Karpas-422 (cell line): Measurements from ENCODE around the gene SLX4. TPM values are rescaled to one million over a fixed set of nuclear protein-coding genes. Genes with fewer than 3 reads are reported as not detected.
"Not testable (repeated sequence)": the region's sequence is repeated elsewhere in the genome, so short reads cannot be mapped to it uniquely, and the experiment has no call there.

Experiments
- DNase-seq: peaks from one replicate; pipeline ENCODE4 v3.0.0-alpha.2; 2015
- H2AFZ ChIP-seq: fragments of 200-600 bp; sonication (generic); 2 replicates; pipeline ENCODE4 v1.6.1; 2014; ENCODE audit warnings: antibody characterized with exemption, low read length, mixed read lengths
- H3K27ac ChIP-seq: fragments of 200-600 bp; sonication (generic); 2 replicates; pipeline ENCODE4 v1.5.1; 2014; ENCODE audit warnings: mild to moderate bottlenecking, low read length, moderate library complexity
- H3K27me3 ChIP-seq: fragments of 200-600 bp; sonication (generic); 2 replicates; pipeline ENCODE4 v1.6.1; 2014; ENCODE audit warnings: low read length, mixed read lengths
- H3K36me3 ChIP-seq: fragments of 200-600 bp; sonication (generic); 2 replicates; pipeline ENCODE4 v1.6.1; 2014; ENCODE audit warnings: low read length, mixed read lengths; ENCODE audit not compliant: insufficient read depth
- H3K4me1 ChIP-seq: fragments of 200-600 bp; sonication (generic); 2 replicates; pipeline ENCODE4 v1.6.1; 2014; ENCODE audit warnings: mild to moderate bottlenecking, low read length, mixed read lengths
- H3K4me2 ChIP-seq: fragments of 200-600 bp; sonication (generic); 2 replicates; pipeline ENCODE4 v1.6.1; 2014; ENCODE audit warnings: low read length, low read depth, mild to moderate bottlenecking; ENCODE audit not compliant: poor library complexity, severe bottlenecking
- H3K4me3 ChIP-seq: fragments of 200-600 bp; sonication (generic); 2 replicates; pipeline ENCODE4 v1.5.1; 2014; ENCODE audit warnings: mild to moderate bottlenecking, antibody characterized with exemption, low read length, mixed read lengths
- H3K79me2 ChIP-seq: fragments of 200-600 bp; sonication (generic); 2 replicates; pipeline ENCODE4 v1.6.1; 2014; ENCODE audit warnings: mild to moderate bottlenecking, low read length, mixed read lengths
- H3K9ac ChIP-seq: fragments of 200-600 bp; sonication (generic); 2 replicates; pipeline ENCODE4 v1.6.0; 2014; ENCODE audit warnings: low read length
- H3K9me2 ChIP-seq: fragments of 200-600 bp; sonication (generic), shearing (Covaris generic); replicated peaks from 2 replicates; pipeline ENCODE4 v1.6.0; 2014; ENCODE audit warnings: mild to moderate bottlenecking, low read length, moderate library complexity; ENCODE audit not compliant: insufficient read depth
- H3K9me3 ChIP-seq: fragments of 300-700, 200-600 bp; sonication (generic); 2 replicates; pipeline ENCODE4 v1.6.1; 2014; ENCODE audit warnings: low read length, mixed read lengths
- H4K20me1 ChIP-seq: fragments of 200-600 bp; sonication (generic); 2 replicates; pipeline ENCODE4 v1.6.1; 2014; ENCODE audit warnings: mild to moderate bottlenecking, antibody characterized with exemption, low read length, low read depth; ENCODE audit not compliant: insufficient read depth
- total RNA-seq: library from RNA; depleted of rRNA; stranded (reverse); fragments of >200 nt; shearing (Covaris generic); gene quantifications from 2 replicates; pipeline ENCODE4 v1.2.3, GENCODE V29; 2014; ENCODE audit warnings: low replicate concordance; rRNA removed

The SLX4 gene
- total RNA-seq = 9.1 and 12.7 TPM in 2 replicates

- H3K27ac ChIP-seq = peak within 1 kb of the TSS; percentile 91
- DNase-seq = peak; percentile 97
- no peaks in the 10 kb centered on the region for H3K27me3 ChIP-seq
- no peaks in the 10 kb centered on the region for H4K20me1 ChIP-seq
- H3K4me2 ChIP-seq = peak within 1 kb of the TSS; percentile 94
- peaks cover 62% of the 10 kb centered on the region for H3K4me1 ChIP-seq
- no peak within 1 kb of the TSS for H2AFZ ChIP-seq
- peaks cover 77% of the 10 kb centered on the region for H3K79me2 ChIP-seq
- no peaks in the 10 kb centered on the region for H3K9me3 ChIP-seq
- H3K4me3 ChIP-seq = peak within 1 kb of the TSS; percentile 97
- H3K36me3 ChIP-seq = peaks cover 26% of the 10 kb centered on the region
- H3K9me2 ChIP-seq = no peaks in the 10 kb centered on the region
- H3K9ac ChIP-seq = peak within 1 kb of the TSS; percentile 96
These were observed at the start of gene SLX4 for GRCh38 chr16:3611146-3611975. Gene SLX4 (minus strand): TSS chr16:3611606. CDS start chr16:3608964, 2,642 bp downstream.

- Histone ChIP-seq H3K4me2 (no peak overlapping the region), H3K9me3 (no peaks in the 10 kb centered on the region), H2AFZ (no peak overlapping the region), H3K9ac (no peak overlapping the region), H3K27ac (no peak overlapping the region), H4K20me1 (0 out of 2 replicates have a peak, but pooled peaks cover 4% of the 10 kb centered on the region), H3K79me2 (no peaks in the 10 kb centered on the region), H3K9me2 (no peaks in the 10 kb centered on the region), H3K4me3 (no peak overlapping the region), H3K4me1 (no peaks in the 10 kb centered on the region), H3K27me3 (no peaks in the 10 kb centered on the region), H3K36me3 (peaks cover 30% of the 10 kb centered on the region; the same call in 1 of the 2 replicates)
- DNase-seq = no peak
These were observed 47.8 kb upstream of the SLX4 start for GRCh38 chr16:3659251-3659650.

GRCh38 chr16:3656491-3657468, 45.4 kb upstream of the SLX4 start:
- Histone ChIP-seq H3K79me2 (no peaks in the 10 kb centered on the region), H3K27ac (no peak overlapping the region), H3K9me2 (no peaks in the 10 kb centered on the region), H3K4me3 (no peak overlapping the region), H3K9me3 (no peaks in the 10 kb centered on the region), H3K4me1 (no peaks in the 10 kb centered on the region), H4K20me1 (0 out of 2 replicates have a peak, but pooled peaks cover 4% of the 10 kb centered on the region), H3K4me2 (no peak overlapping the region), H3K27me3 (no peaks in the 10 kb centered on the region), H2AFZ (no peak overlapping the region), H3K36me3 (peaks cover 32% of the 10 kb centered on the region; the same call in 1 of the 2 replicates), H3K9ac (no peak overlapping the region)
- no peak for DNase-seq

GRCh38 chr16:3656160-3656490, 44.7 kb upstream of the SLX4 start:
- H3K27me3 ChIP-seq, H4K20me1 ChIP-seq, H2AFZ ChIP-seq, H3K9ac ChIP-seq, DNase-seq, H3K79me2 ChIP-seq, H3K9me3 ChIP-seq, H3K4me1 ChIP-seq, H3K4me3 ChIP-seq, H3K4me2 ChIP-seq, H3K27ac ChIP-seq, H3K9me2 ChIP-seq: not testable (repeated sequence)
- peaks cover 25% of the 10 kb centered on the region; the same call in 1 of the 2 replicates for H3K36me3 ChIP-seq

GRCh38 chr16:3655396-3656159, 44.2 kb upstream of the SLX4 start:
- DNase-seq = no peak

GRCh38 chr16:3655030-3655395, 43.6 kb upstream of the SLX4 start:
- Histone ChIP-seq H3K4me1 (peaks cover 8% of the 10 kb centered on the region), H3K4me2 (no peak overlapping the region), H3K79me2 (no peaks in the 10 kb centered on the region), H3K9me3 (no peaks in the 10 kb centered on the region), H2AFZ (no peak overlapping the region), H3K4me3 (no peak overlapping the region), H3K36me3 (peaks cover 17% of the 10 kb centered on the region; the same call in 1 of the 2 replicates), H3K27ac (no peak overlapping the region), H3K9ac (no peak overlapping the region), H3K27me3 (no peaks in the 10 kb centered on the region), H4K20me1 (0 out of 2 replicates have a peak, but pooled peaks cover 4% of the 10 kb centered on the region), H3K9me2 (no peaks in the 10 kb centered on the region)
- no peak for DNase-seq

More at GRCh38 chr16:3655396-3656159, 44.2 kb upstream of the SLX4 start:
- Histone ChIP-seq H3K4me3 (no peak overlapping the region), H3K36me3 (peaks cover 20% of the 10 kb centered on the region; the same call in 1 of the 2 replicates), H3K9ac (no peak overlapping the region), H3K9me2 (no peaks in the 10 kb centered on the region), H3K9me3 (no peaks in the 10 kb centered on the region), H4K20me1 (0 out of 2 replicates have a peak, but pooled peaks cover 4% of the 10 kb centered on the region), H3K4me1 (peaks cover 2% of the 10 kb centered on the region), H3K27ac (no peak overlapping the region), H3K79me2 (no peaks in the 10 kb centered on the region), H3K4me2 (no peak overlapping the region), H3K27me3 (no peaks in the 10 kb centered on the region), H2AFZ (no peak overlapping the region)

GRCh38 chr16:3654249-3654991, 43.0 kb upstream of the SLX4 start, which contains the start of gene DNASE1:
Gene DNASE1 (plus strand): TSS chr16:3654691. CDS start chr16:3655374, 683 bp downstream.
- Histone ChIP-seq H3K4me1 (peaks cover 8% of the 10 kb centered on the region), H3K4me2 (no peak within 1 kb of the TSS), H4K20me1 (0 out of 2 replicates have a peak, but pooled peaks cover 4% of the 10 kb centered on the region), H3K9me2 (no peaks in the 10 kb centered on the region), H3K9me3 (no peaks in the 10 kb centered on the region), H3K27me3 (no peaks in the 10 kb centered on the region), H3K79me2 (no peaks in the 10 kb centered on the region), H3K4me3 (no peak within 1 kb of the TSS), H3K27ac (no peak within 1 kb of the TSS), H3K36me3 (peaks cover 17% of the 10 kb centered on the region; the same call in 1 of the 2 replicates), H3K9ac (no peak within 1 kb of the TSS), H2AFZ (no peak within 1 kb of the TSS)
- peak; percentile 90 for DNase-seq
